Measurements from ENCODE around the gene C1orf159.

Gene C1orf159

GRCh38 chr1:1132956-1133750 lies 17.3 kb upstream of the C1orf159 start:
- no peak for DNase-seq (ENCODE audit: low read depth)
- no peak for TF ChIP-seq CTCF (IDR thresholded peaks at IDR 0.05; ENCODE audit: control insufficient read depth, insufficient read depth, low read depth, low read length, missing control alignments)
- no peak overlapping the region for H3K4me3 ChIP-seq (ENCODE audit: control insufficient read depth, low read depth, low read length)

- no peak for DNase-seq (ENCODE audit: low read depth)
- TF ChIP-seq CTCF (IDR thresholded peaks at IDR 0.05; ENCODE audit: control insufficient read depth, insufficient read depth, low read depth, low read length, missing control alignments): no peak
- no peak overlapping the region for H3K4me3 ChIP-seq (ENCODE audit: control insufficient read depth, low read depth, low read length)
These were observed 16.4 kb upstream of the C1orf159 start for GRCh38 chr1:1132042-1132950.

- H3K4me3 ChIP-seq (ENCODE audit: control insufficient read depth, low read depth, low read length): no peak overlapping the region
- no peak for TF ChIP-seq CTCF (IDR thresholded peaks at IDR 0.05; ENCODE audit: control insufficient read depth, insufficient read depth, low read depth, low read length, missing control alignments)
- DNase-seq (ENCODE audit: low read depth): no peak
These were observed 14.6 kb upstream of the C1orf159 start for GRCh38 chr1:1130206-1131120.

- no peak for TF ChIP-seq CTCF (IDR thresholded peaks at IDR 0.05; ENCODE audit: control insufficient read depth, insufficient read depth, low read depth, low read length, missing control alignments)
- no peak for DNase-seq (ENCODE audit: low read depth)
- H3K4me3 ChIP-seq (ENCODE audit: control insufficient read depth, low read depth, low read length): no peak overlapping the region
These were observed 13.5 kb upstream of the C1orf159 start for GRCh38 chr1:1129381-1129821.

GRCh38 chr1:1128454-1129139 lies 12.7 kb upstream of the C1orf159 start:
- no peak for TF ChIP-seq CTCF (IDR thresholded peaks at IDR 0.05; ENCODE audit: control insufficient read depth, insufficient read depth, low read depth, low read length, missing control alignments)
- H3K4me3 ChIP-seq (ENCODE audit: control insufficient read depth, low read depth, low read length): no peak overlapping the region
- no peak for DNase-seq (ENCODE audit: low read depth)

Measured in AG09309 (cell line).